Loucy (cell line): ENCODE results near the gene TMPRSS2.

Source experiments
- CTCF ChIP-seq: fragments of 200-600 bp; sonication (generic); conservative IDR thresholded peaks from 2 replicates; pipeline ENCODE4 v1.5.1; 2014; ENCODE audit warnings: mild to moderate bottlenecking, antibody characterized with exemption, low read length
- EZH2phosphoT487 ChIP-seq: fragments of 200-600 bp; IDR thresholded peaks from 2 replicates; pipeline ENCODE4 v1.6.1; 2018; ENCODE audit warnings: antibody characterized with exemption, mild to moderate bottlenecking, moderate library complexity, borderline replicate concordance

- no peak for TF ChIP-seq EZH2phosphoT487
- no peak for TF ChIP-seq CTCF
Measured at GRCh38 chr21:41536076-41536826, 28.3 kb upstream of the TMPRSS2 start.
